Endothelial cell of umbilical vein (primary cell): ENCODE measurements around the gene SAP130.

ENCODE experiments used
- CTCF ChIP-seq, 2 donors: IDR thresholded peaks; 1 replicate in 1 of 2; 2 replicates in 1 of 2; pipeline ENCODE4 v1.5.1; 2011; ENCODE audit warnings: low read length in 2 of 2, mild to moderate bottlenecking in 2 of 2, moderate library complexity in 2 of 2, control low read depth in 1 of 2, inconsistent platforms in 1 of 2, low read depth in 1 of 2; ENCODE audit not compliant: insufficient read depth in 1 of 2; ENCODE audit errors: extremely low read depth in 1 of 2
- EZH2 ChIP-seq: IDR thresholded peaks from 2 replicates; pipeline ENCODE4 v1.6.1; 2012; ENCODE audit warnings: borderline replicate concordance, low read depth, mild to moderate bottlenecking, moderate library complexity, low read length, inconsistent platforms; ENCODE audit not compliant: severe bottlenecking
- MAX ChIP-seq: IDR thresholded peaks from 2 replicates; pipeline ENCODE4 v1.6.1; 2011; ENCODE audit not compliant: insufficient read depth, insufficient read length
- MYC ChIP-seq: IDR thresholded peaks from one replicate; pipeline ENCODE4 v1.6.1; 2011; ENCODE audit warnings: mild to moderate bottlenecking, low read depth, low read length
- POLR2A ChIP-seq: IDR thresholded peaks from 2 replicates; pipeline ENCODE4 v1.6.1; 2012; ENCODE audit warnings: low read depth, mild to moderate bottlenecking, control low read depth, low read length
- POLR2AphosphoS5 ChIP-seq: IDR thresholded peaks from 2 replicates; pipeline ENCODE4 v1.6.1; 2012; ENCODE audit warnings: low read depth, mild to moderate bottlenecking, control low read depth, low read length, moderate library complexity; ENCODE audit not compliant: insufficient read depth

GRCh38 chr2:128064353-128064752 is 36.5 kb upstream of the SAP130 start:
- TF ChIP-seq CTCF (IDR thresholded peaks at IDR 0.05; ENCODE audit: extremely low read depth in 1 of 2, insufficient read depth in 1 of 2, low read depth in 1 of 2, low read length in 2 of 2) (no peak), POLR2A (no peak), POLR2AphosphoS5 (no peak), MAX (no peak), MYC (no peak), EZH2 (no peak)
